Stimulated activated CD8-positive, alpha-beta memory T cell treated with anti-CD3 and anti-CD28 coated beads, Interleukin-2, amount 100 ng/mL, for 48 hours (primary cell): ENCODE measurements around the gene ELMOD3.
"Not testable (repeated sequence)": the region's sequence is repeated elsewhere in the genome, so short reads cannot be mapped to it uniquely, and the experiment has no call there.

ENCODE experiments used
- DNase-seq, 2 donors: peaks; one replicate each; pipeline ENCODE4 v3.0.0-alpha.2; 2020; ENCODE audit warnings: low read depth in 2 of 2

The ELMOD3 gene

DNA sequence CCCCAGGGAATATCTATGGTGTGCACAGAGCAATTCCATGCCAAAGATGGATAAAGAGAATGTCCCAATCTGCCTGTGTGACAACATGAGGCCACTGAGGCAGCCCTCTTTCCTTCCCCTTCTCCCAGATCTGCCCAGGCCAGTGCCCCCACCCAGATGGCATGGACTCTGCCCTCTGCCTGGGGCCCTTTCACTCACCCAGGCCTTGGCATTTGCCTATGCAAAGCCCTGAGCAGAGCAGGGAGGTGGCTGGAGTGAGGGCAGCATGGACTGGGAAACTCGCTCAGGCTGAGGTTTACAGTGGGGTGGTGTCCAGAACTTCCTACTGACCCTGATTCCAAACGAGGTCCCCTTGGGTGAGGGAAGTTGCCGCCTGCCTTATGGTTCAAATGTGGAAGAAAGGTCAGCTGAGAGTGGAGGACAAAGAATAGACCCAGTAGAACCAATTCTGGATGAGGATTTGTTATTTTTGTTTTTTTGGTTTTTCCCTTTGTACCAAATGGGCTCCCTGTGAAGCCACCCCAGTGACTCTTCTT, 72.8 kb downstream of the ELMOD3 start:
- DNase-seq, result no peak

GRCh38 chr2:85428343-85428881, 73.8 kb downstream of the ELMOD3 start:
- DNase-seq, result no peak

- no peak for DNase-seq
These were observed 74.8 kb downstream of the ELMOD3 start for GRCh38 chr2:85429213-85429923.

DNA sequence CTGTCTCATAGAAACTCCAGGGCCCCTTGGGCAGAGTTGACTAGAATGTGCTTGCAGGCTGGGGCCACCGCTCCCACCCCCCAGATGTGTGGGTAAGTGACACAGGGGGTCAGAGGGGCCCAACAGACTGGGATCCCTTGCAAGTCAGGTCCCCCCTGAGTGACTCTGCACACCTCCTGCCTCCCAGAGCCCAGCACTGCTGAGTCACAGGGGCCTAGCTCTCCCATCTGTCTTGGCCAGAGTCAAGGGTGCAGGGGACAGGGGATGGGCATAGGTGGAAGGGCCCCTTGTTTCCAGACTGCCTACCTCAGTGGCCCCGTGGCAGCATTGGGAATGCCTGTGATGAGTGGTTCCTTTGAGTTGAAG, 75.3 kb downstream of the ELMOD3 start:
- DNase-seq, result no peak

- DNase-seq, result no peak
These were observed 76.4 kb downstream of the ELMOD3 start for GRCh38 chr2:85430752-85431569.

DNA sequence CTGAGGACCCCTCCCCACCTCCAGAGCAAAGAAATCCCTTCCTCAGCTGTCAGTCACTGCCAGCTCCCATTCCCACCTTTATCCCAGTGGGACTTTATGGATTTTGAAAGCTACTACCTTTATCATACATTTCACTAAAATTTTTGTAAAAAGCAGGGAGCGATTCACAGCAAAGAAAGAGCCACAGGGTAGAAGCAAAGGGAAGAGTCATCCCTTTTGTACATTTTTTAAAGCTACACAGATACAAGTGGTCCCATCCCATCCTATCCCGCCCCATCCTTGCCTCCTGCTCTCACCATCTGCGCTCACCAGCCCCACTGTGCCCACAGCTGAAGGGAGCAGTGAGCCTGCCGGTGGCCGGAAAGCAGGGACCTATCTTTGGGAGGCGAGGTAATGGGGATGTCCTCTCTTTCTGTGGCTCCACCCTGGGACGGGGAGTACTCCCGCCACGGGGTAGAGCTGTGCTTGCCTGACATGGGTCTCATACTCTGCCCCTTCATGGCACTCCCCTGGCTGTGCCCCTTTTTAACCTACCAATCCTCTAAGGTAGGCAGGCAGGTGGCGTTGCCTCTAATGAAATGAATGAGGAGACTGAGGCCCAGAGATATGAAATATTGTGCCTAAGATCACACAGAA, 77.1 kb downstream of the ELMOD3 start:
- no peak for DNase-seq

DNA sequence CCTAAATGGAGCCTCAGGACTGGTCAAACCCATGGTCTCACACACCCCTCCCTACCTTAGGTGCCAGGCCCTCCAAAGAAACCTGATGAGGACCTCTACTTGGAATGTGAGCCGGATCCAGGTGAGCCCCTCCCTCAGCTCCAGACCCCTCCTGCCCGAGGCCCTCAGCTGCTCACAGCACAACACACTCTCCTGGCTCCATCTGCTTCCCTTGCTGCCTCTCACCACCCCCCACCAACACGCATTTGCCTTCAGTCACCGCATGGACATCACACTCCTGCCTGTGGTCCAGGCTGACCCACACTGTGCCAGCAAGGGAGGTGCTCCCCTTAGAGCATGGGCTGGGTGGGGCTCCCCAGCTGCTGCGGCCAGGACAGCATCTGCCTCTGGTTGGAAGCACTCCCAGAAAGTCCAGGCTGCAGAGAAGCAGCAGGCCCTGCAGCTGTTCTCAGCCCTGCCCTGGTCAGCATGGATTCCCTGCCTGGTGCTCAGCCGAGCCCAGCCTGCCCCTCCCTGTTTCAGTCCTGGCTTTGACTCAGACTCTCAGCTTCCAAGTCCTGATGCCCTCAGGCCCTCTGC, 79.0 kb downstream of the ELMOD3 start:
- no peak for DNase-seq

DNA sequence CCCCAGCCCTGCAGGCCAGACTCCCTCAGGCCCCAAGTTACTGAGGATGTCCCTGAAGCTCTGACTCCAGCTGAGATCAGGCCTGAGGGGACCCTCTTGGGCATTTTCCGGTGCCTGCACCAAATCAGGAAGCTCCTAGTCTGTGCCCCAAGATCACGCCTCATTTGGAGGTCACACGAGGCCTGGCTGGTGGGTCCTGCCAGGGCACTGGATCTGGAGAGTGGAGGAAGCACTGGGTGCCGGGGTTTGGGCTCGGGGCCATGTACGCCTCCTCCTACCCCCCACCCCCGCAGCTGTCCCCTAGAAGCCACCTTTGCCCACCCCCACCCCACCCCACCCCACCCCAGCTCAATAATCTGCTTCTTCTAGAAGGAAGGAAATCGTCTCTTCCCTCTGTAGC, 80.1 kb downstream of the ELMOD3 start:
- DNase-seq, result no peak

DNA sequence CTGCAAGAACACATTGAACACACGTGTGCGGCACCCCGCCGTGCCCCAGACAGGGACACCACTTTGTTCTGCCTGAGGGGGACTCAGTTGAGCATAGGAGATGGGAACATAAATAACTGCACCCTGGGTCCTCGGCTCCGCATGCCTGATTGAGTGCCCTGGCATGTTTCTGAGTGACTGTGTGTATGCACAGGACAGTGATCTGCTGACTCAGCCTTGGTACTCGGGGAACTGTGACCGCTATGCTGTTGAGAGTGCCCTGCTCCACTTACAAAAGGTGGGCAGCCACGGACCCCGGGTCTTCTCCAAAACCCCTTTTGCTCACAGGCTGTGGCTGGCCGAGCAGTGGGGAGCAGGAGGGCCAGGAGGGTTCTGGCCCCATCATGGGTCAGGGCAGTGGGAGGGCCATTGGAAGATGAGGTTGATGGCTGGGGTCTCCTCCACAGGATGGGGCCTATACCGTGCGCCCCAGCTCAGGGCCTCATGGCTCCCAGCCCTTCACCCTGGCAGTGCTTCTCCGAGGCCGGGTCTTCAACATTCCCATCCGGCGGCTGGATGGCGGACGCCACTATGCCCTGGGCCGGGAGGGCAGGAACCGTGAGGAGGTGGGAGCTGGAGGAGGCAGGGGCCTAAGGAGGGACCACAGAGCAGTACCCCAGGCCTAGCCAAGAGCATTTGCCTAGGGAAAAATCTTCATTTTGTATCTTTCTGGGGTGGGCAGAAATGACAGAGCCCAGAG, 80.8 kb downstream of the ELMOD3 start:
- DNase-seq, result no peak

- DNase-seq, result no peak
These were observed 81.6 kb downstream of the ELMOD3 start for GRCh38 chr2:85435981-85436835.

DNA sequence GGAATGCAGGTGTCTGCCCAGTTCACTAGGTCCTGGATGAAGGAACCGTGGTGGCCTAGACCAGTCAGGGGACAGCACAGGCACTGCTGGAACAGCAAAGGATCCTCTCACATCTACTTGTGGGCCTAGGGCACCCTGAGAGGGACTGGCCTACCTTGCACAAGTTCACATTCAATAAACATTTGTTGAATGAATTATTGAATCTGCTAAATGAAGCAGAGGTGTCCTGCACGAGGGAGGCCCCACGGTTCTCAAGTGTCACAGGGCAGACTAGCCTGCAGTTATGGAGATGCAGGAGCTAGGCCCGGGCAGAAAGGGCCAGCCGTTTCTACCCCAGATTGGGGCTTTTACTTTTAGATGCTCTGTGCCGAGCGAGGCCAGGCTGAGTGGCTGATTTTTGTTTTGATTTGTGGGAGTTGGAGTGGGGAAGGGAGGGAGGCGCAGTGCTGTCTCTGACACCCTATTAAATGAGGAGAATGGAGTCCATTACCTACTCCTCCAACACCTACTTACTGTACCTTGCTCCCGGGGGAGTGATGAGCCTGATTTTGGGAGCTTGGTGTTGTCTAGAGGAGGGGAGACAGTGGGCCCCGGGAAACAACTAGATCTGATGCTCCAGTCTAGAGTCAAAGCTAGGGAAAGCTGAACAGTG, 82.4 kb downstream of the ELMOD3 start:
- no peak for DNase-seq

- peak; percentile 53 to 66 for DNase-seq
These were observed 83.1 kb downstream of the ELMOD3 start for GRCh38 chr2:85437488-85438200.

DNA sequence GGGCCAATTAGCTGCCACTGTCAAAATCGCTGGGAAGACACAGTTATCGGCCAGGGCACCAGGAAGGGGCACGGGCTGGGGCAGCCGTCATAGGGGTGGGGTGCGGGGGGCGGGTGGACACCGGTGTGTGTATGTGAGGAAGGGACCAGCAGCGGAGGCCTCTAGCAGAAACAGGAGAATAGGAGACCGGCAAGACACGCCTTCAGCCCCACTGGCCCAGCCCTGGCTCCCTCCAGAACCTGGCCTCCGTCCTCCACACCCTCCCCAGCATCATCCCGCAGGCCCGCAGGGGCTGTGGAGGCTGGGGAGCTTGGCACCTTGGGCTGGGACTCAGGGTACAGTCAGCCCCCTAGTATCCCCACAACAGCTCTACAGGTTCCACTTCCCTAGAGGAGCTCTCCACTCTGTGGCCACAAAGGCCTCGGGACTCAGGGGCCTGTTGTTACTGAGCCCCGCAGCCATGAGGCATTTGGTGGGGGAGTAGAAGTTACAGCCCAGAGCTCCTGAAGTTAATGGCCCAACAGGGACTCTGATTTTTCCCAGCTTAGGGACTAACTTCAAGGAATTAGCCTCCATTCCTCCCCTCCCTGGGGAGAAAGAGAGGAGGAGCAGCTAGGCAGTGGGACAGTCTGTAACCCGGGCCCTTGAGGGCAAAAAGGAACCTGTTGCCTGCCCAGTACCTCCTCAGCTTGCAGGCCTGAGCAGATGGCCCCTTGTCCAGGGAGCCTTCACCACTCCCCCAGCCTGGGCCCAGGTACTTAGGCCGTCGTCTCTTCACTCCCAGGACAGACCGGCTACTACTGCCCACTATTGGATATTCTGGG, 83.8 kb downstream of the ELMOD3 start:
- no peak for DNase-seq

DNA sequence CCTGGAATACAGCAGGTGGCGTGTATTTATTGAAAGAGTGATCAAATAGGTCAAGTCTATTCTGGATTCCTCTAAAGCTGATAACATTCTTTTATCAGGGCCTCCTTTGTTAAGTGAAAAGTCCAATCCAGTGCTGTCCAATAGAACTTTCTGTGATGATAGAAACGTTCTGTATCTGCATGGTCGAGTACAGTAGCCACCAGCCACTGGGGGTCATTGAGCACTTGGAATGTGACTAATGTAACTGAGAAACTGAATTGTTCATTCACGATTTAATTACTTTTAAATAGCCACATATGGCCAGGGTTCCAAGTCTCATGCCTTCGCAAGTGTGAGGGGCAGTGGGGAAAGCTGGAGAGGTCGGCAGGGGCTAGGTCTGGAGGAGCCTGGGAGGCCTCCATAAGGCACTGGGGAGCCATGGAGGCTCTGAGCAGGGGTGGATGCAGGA, 84.5 kb downstream of the ELMOD3 start:
- DNase-seq, result no peak

- not testable (repeated sequence) for DNase-seq
These were observed 85.0 kb downstream of the ELMOD3 start for GRCh38 chr2:85439569-85439968.

GRCh38 chr2:85439986-85440385, 85.4 kb downstream of the ELMOD3 start:
- DNase-seq, result no peak

GRCh38 chr2:85440729-85441128, 86.2 kb downstream of the ELMOD3 start:
- DNase-seq, result no peak
